Left kidney (tissue), 8 donors: ENCODE results near the gene TEX11. TPM values are rescaled to one million over a fixed set of nuclear protein-coding genes. Genes with fewer than 3 reads are reported as not detected.
"Not testable (repeated sequence)": the region's sequence is repeated elsewhere in the genome, so short reads cannot be mapped to it uniquely, and the experiment has no call there.

Experiments used
- DNase-seq: peaks from one replicate; pipeline ENCODE4 v3.0.0-alpha.2; 2013
- long read RNA-seq, 8 donors: transcript quantifications; one replicate each; lab custom pipeline, GENCODE V29; 2026
- polyA plus RNA-seq: library from polyadenylated mRNA; unstranded; fragments of 120-200 nt; gene quantifications from one replicate; pipeline ENCODE4 v1.2.1, GENCODE V29; 2013; ENCODE audit not compliant: insufficient read length

Gene TEX11
- polyA plus RNA-seq: 0.17 TPM
- long read RNA-seq, donor 1: 0 reads
- long read RNA-seq, donor 2: 0 reads
- long read RNA-seq, donor 3: 0 reads
- long read RNA-seq, donor 4: 0 reads
- long read RNA-seq, donor 5: 0 reads
- long read RNA-seq, donor 6: 0 reads
- long read RNA-seq, donor 7: 0 reads
- long read RNA-seq, donor 8: 0 reads

- no peak for DNase-seq
These were observed at the start of gene TEX11 for GRCh38 chrX:70908541-70908940. Gene TEX11 (minus strand): TSS chrX:70908711. CDS start chrX:70907789, 922 bp downstream.

- DNase-seq: no peak
These were observed 46.4 kb upstream of the TEX11 start for GRCh38 chrX:70954871-70955270.

GRCh38 chrX:70924294-70924911 is 15.9 kb upstream of the TEX11 start:
- no peak for DNase-seq

- no peak for DNase-seq
These were observed 14.4 kb upstream of the TEX11 start for GRCh38 chrX:70922774-70923473.

GRCh38 chrX:70921709-70922352 is 13.3 kb upstream of the TEX11 start:
- DNase-seq: no peak

GRCh38 chrX:70916754-70917153 is 8.2 kb upstream of the TEX11 start:
- no peak for DNase-seq

- no peak for DNase-seq
These were observed 611 bp downstream of the TEX11 start for GRCh38 chrX:70907900-70908299.

GRCh38 chrX:70901465-70901864 is 7.0 kb downstream of the TEX11 start:
- DNase-seq: no peak

- not testable (repeated sequence) for DNase-seq
These were observed 18.1 kb downstream of the TEX11 start for GRCh38 chrX:70890441-70890840.

GRCh38 chrX:70878902-70879301 is 29.6 kb downstream of the TEX11 start:
- no peak for DNase-seq

GRCh38 chrX:70852294-70852693 is 56.2 kb downstream of the TEX11 start:
- no peak for DNase-seq

GRCh38 chrX:70844081-70844480 is 64.4 kb downstream of the TEX11 start:
- DNase-seq: not testable (repeated sequence)

- DNase-seq: not testable (repeated sequence)
These were observed 64.9 kb downstream of the TEX11 start for GRCh38 chrX:70843620-70844019.

GRCh38 chrX:70834589-70834988 is 73.9 kb downstream of the TEX11 start:
- DNase-seq: no peak

GRCh38 chrX:70826715-70827114 is 81.8 kb downstream of the TEX11 start:
- no peak for DNase-seq

GRCh38 chrX:70825366-70825765 is 83.1 kb downstream of the TEX11 start:
- no peak for DNase-seq

- no peak for DNase-seq
These were observed 99.3 kb downstream of the TEX11 start for GRCh38 chrX:70808942-70809940.

GRCh38 chrX:70806081-70806480 is 102.4 kb downstream of the TEX11 start:
- DNase-seq: no peak

- not testable (repeated sequence) for DNase-seq
These were observed 111.8 kb downstream of the TEX11 start for GRCh38 chrX:70796742-70797141.

GRCh38 chrX:70774223-70774622 is 134.3 kb downstream of the TEX11 start:
- DNase-seq: no peak

- DNase-seq: peak; percentile 3
These were observed 138.8 kb downstream of the TEX11 start for GRCh38 chrX:70769659-70770227.
